Immature natural killer cell (primary cell): ENCODE results near the gene SCUBE3. TPM values are rescaled to one million over a fixed set of nuclear protein-coding genes. Genes with fewer than 3 reads are reported as not detected.
A peak's percentile ranks its signal among the peaks of the same experiment; 100 is the strongest.

Experiments
- DNase-seq, 3 donors: peaks; one replicate each; pipeline ENCODE4 v3.0.0; 2022; ENCODE audit warnings: mixed read lengths in 1 of 3
- H3K27ac Mint-ChIP-seq, 6 donors: one replicate each; pipeline ENCODE4 v1.8.0; 2020; ENCODE audit warnings: mixed read lengths in 6 of 6, mild to moderate bottlenecking in 5 of 6, inconsistent platforms in 4 of 6, moderate library complexity in 3 of 6
- H3K27me3 Mint-ChIP-seq, 3 donors: one replicate each; pipeline ENCODE4 v1.8.0; 2020 to 2021; ENCODE audit warnings: low read depth in 3 of 3, mild to moderate bottlenecking in 3 of 3, mixed read lengths in 3 of 3, moderate library complexity in 3 of 3, inconsistent platforms in 1 of 3
- H3K36me3 Mint-ChIP-seq, 3 donors: one replicate each; pipeline ENCODE4 v1.8.0; 2020; ENCODE audit warnings: mixed read lengths in 3 of 3, inconsistent platforms in 2 of 3, mild to moderate bottlenecking in 2 of 3
- H3K4me1 Mint-ChIP-seq, 2 donors: one replicate each; pipeline ENCODE4 v1.8.0; 2020; ENCODE audit warnings: inconsistent platforms in 2 of 2, mild to moderate bottlenecking in 2 of 2, mixed read lengths in 2 of 2, moderate library complexity in 1 of 2
- H3K4me3 Mint-ChIP-seq, 5 donors: one replicate each; pipeline ENCODE4 v1.8.0; 2020; ENCODE audit warnings: mild to moderate bottlenecking in 5 of 5, mixed read lengths in 5 of 5, inconsistent platforms in 3 of 5, moderate library complexity in 3 of 5
- H3K9me3 Mint-ChIP-seq, 6 donors: one replicate each; pipeline ENCODE4 v1.8.0; 2020; ENCODE audit warnings: mild to moderate bottlenecking in 6 of 6, mixed read lengths in 6 of 6, inconsistent platforms in 4 of 6, moderate library complexity in 3 of 6
- polyA plus RNA-seq, 3 donors: library from polyadenylated mRNA; unstranded; fragments of 300-500 nt; fragmentation: Illumina TruSeq; gene quantifications; one replicate each; pipeline ENCODE4 v1.2.3, GENCODE V29; 2021

SCUBE3 gene
- polyA plus RNA-seq, 3 donors from 2014 or later: 0.02 to 0.29 TPM; not detected in 1

- DNase-seq: no peak
- H3K36me3 Mint-ChIP-seq: peaks cover 0 to 8% (median 3%) of the 10 kb centered on the region in 3 donors
- no peak overlapping the region for H3K4me3 Mint-ChIP-seq
- peaks cover 8 to 19% (median 16%) of the 10 kb centered on the region in 3 donors for H3K27me3 Mint-ChIP-seq
- no peak overlapping the region for H3K27ac Mint-ChIP-seq
- H3K4me1 Mint-ChIP-seq: peaks cover 0 to 2% of the 10 kb centered on the region in 2 donors
- H3K9me3 Mint-ChIP-seq: no peaks in the 10 kb centered on the region
Observed at GRCh38 chr6:35220711-35221110, 7.0 kb downstream of the SCUBE3 start.

- Mint-ChIP-seq H3K27me3 (peaks cover 4 to 5% (median 5%) of the 10 kb centered on the region in 3 donors), H3K27ac (no peak overlapping the region), H3K4me1 (peaks cover 0 to 2% of the 10 kb centered on the region in 2 donors), H3K36me3 (peaks cover 0 to 8% (median 0%) of the 10 kb centered on the region in 3 donors), H3K4me3 (no peak overlapping the region), H3K9me3 (no peaks in the 10 kb centered on the region)
- no peak for DNase-seq
Observed at GRCh38 chr6:35223396-35223795, 9.6 kb downstream of the SCUBE3 start.

DNA sequence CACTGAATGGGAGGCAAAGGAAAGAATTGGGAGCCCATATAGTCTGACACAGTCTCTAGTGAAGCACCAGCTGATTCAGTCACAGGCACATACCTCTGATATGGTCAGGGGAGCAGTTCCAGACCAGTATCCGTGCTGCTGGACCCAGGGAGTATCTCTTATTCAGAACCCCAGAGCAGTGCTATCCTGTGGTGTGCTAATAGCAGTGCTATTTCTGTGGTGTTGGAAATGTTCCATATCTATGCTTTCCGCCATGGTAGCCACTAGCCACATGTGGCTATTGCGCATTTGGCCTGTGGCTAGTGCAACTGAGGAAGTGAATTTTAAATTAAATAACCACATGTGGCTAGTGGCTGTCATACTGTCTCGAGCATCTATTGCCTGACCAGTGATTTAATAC is 11.0 kb downstream of the SCUBE3 start:
- no peak for DNase-seq
- Mint-ChIP-seq H3K27ac (no peak overlapping the region), H3K9me3 (no peaks in the 10 kb centered on the region), H3K36me3 (peaks cover 0 to 11% (median 0%) of the 10 kb centered on the region in 3 donors), H3K4me3 (no peak overlapping the region), H3K4me1 (peaks cover 0 to 2% of the 10 kb centered on the region in 2 donors), H3K27me3 (peaks cover 4 to 5% (median 5%) of the 10 kb centered on the region in 3 donors)

DNA sequence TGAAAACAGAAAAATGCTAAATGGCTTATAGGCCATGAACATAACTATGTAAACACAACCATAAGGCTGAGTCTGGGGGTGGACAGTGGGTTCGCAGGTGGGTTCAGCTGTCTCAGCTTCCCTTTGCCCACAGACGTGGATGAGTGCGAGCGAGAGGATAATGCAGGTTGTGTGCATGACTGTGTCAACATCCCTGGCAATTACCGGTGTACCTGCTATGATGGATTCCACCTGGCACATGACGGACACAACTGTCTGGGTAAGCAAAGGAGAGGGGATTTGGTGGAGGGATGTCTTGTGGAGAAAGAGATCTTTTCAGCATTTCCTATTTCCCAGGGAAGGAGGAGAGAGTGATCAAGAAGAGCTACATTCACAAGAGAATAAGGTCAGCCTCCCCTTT is 14.7 kb downstream of the SCUBE3 start:
- no peak for DNase-seq
- Mint-ChIP-seq H3K9me3 (no peaks in the 10 kb centered on the region), H3K36me3 (peaks cover 0 to 16% (median 0%) of the 10 kb centered on the region in 3 donors), H3K27me3 (no peaks in the 10 kb centered on the region), H3K4me3 (no peak overlapping the region), H3K27ac (no peak overlapping the region), H3K4me1 (peaks cover 0 to 2% of the 10 kb centered on the region in 2 donors)

DNA sequence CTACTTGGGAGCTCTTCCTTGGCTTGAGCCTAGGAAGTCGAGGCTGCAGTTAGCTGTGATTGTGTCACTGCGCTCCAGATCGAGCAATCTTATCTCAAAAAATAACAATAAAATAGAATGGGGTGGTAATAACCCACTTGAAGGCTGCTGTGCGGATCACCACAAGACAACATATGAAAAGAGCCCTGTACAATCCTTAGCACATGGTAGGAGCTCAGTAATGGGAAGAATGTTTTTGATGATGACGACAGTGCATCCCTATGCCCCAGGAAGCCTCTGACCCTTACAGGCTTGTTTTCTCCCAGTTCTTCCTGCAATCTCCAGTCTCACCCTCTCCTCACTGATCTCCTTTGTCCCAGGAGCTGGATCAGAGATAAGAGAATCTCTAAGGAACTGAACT is 15.5 kb downstream of the SCUBE3 start:
- Mint-ChIP-seq H3K27me3 (no peaks in the 10 kb centered on the region), H3K27ac (no peak overlapping the region), H3K9me3 (no peaks in the 10 kb centered on the region)

GRCh38 chr6:35230498-35230897 is 16.7 kb downstream of the SCUBE3 start:
- H3K4me1 Mint-ChIP-seq: no peaks in the 10 kb centered on the region
- no peaks in the 10 kb centered on the region for H3K9me3 Mint-ChIP-seq
- no peaks in the 10 kb centered on the region for H3K27me3 Mint-ChIP-seq
- no peak for DNase-seq
- no peak overlapping the region for H3K4me3 Mint-ChIP-seq
- peaks cover 0 to 8% (median 0%) of the 10 kb centered on the region in 3 donors for H3K36me3 Mint-ChIP-seq
- H3K27ac Mint-ChIP-seq: peak overlapping the region in 1 of 6 donors; percentile 14

More for the DNA sequence above, 15.5 kb downstream of the SCUBE3 start:
- DNase-seq: no peak
- Mint-ChIP-seq H3K4me1 (no peaks in the 10 kb centered on the region), H3K4me3 (no peak overlapping the region), H3K36me3 (peaks cover 0 to 8% (median 0%) of the 10 kb centered on the region in 3 donors)

GRCh38 chr6:35230950-35231349 is 17.2 kb downstream of the SCUBE3 start:
- Mint-ChIP-seq H3K27ac (peak overlapping the region in 1 of 6 donors; percentile 46), H3K27me3 (no peaks in the 10 kb centered on the region), H3K4me3 (no peak overlapping the region), H3K9me3 (no peaks in the 10 kb centered on the region), H3K36me3 (peaks cover 0 to 8% (median 0%) of the 10 kb centered on the region in 3 donors), H3K4me1 (no peaks in the 10 kb centered on the region)
- DNase-seq: no peak

- no peaks in the 10 kb centered on the region for H3K27me3 Mint-ChIP-seq
- no peak for DNase-seq
- no peak overlapping the region for H3K4me3 Mint-ChIP-seq
- no peaks in the 10 kb centered on the region for H3K9me3 Mint-ChIP-seq
- H3K36me3 Mint-ChIP-seq: peaks cover 0 to 8% (median 0%) of the 10 kb centered on the region in 3 donors
- no peaks in the 10 kb centered on the region for H3K4me1 Mint-ChIP-seq
- no peak overlapping the region for H3K27ac Mint-ChIP-seq
Observed at GRCh38 chr6:35231563-35231962, 17.8 kb downstream of the SCUBE3 start.

DNA sequence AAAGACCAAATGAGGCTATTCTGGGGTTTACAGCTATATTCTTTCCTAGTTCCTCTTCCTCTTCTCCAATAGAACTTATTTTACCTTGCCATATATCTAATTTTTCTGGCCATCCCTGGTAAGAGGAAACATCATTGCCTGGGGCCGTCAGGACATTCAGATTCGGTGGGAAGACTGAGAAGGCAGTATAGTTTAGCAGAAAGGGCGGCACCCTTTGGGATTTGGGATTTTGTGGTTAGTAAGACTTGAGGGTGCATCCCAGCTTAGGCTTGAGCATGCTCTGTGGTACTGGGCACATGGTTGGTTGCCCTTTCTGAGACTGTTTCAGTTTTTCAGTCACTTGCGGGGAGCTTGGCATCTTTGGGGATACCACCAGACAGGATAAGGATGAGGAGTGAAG is 21.1 kb downstream of the SCUBE3 start:
- no peak overlapping the region for H3K27ac Mint-ChIP-seq
- no peaks in the 10 kb centered on the region for H3K4me1 Mint-ChIP-seq
- peaks cover 0 to 2% (median 0%) of the 10 kb centered on the region in 3 donors for H3K27me3 Mint-ChIP-seq
- DNase-seq: no peak
- peaks cover 0 to 5% (median 0%) of the 10 kb centered on the region in 3 donors for H3K36me3 Mint-ChIP-seq
- no peaks in the 10 kb centered on the region for H3K9me3 Mint-ChIP-seq
- H3K4me3 Mint-ChIP-seq: no peak overlapping the region

GRCh38 chr6:35236223-35236622 is 22.5 kb downstream of the SCUBE3 start:
- Mint-ChIP-seq H3K27ac (no peak overlapping the region), H3K4me3 (no peak overlapping the region), H3K4me1 (peaks cover 2 to 4% of the 10 kb centered on the region in 2 donors), H3K9me3 (no peaks in the 10 kb centered on the region), H3K27me3 (peaks cover 0 to 4% (median 0%) of the 10 kb centered on the region in 3 donors), H3K36me3 (no peaks in the 10 kb centered on the region)
- no peak for DNase-seq

DNA sequence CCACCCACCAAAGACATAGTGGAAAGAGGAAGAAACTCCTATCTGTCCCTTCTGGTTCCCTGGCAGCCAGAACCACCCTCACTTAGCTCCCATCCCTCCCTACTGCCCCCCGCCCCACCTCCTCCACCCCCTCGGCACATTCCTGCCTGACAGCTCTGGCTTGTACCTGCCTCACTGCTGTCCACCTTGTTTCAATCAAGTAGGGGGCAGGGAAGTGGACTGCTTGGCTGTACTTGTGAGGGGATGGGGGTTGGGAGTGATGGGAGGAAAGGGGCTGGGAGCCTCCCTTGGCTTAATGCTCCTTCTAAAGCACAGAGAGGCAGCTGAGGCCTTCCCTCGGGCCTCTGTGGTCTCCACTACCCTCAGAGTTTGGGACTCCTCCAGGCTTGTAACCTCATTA is 23.7 kb downstream of the SCUBE3 start:
- DNase-seq: no peak
- peaks cover 0 to 4% (median 0%) of the 10 kb centered on the region in 3 donors for H3K27me3 Mint-ChIP-seq
- no peak overlapping the region for H3K27ac Mint-ChIP-seq
- H3K36me3 Mint-ChIP-seq: no peaks in the 10 kb centered on the region
- no peaks in the 10 kb centered on the region for H3K9me3 Mint-ChIP-seq
- H3K4me3 Mint-ChIP-seq: no peak overlapping the region
- peaks cover 2 to 5% of the 10 kb centered on the region in 2 donors for H3K4me1 Mint-ChIP-seq

DNA sequence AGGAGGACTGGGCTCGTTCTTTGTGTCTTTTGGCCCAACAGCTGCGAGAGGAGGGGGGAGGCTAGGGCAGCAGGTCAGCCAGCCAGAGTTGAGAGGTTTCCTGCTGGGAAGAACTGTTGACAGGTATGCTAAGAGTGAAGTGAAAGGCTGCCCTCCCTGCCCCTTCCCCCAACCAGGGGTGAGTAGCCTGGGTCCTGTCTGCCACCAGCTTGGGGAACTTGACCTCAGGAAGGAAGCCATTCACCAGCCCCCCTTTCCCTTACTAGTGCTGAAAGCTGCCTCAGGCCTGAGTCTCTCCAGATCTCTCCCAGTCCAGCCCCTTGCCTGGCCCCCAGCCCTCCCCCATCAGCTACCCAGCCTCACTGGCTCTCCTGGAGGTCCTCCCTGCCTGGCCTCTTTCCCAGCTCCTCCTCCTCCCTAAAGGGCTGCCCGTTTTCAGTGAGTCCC is 25.1 kb downstream of the SCUBE3 start:
- H3K36me3 Mint-ChIP-seq: no peaks in the 10 kb centered on the region
- no peak overlapping the region for H3K4me3 Mint-ChIP-seq
- no peak for DNase-seq
- H3K27me3 Mint-ChIP-seq: peaks cover 0 to 4% (median 0%) of the 10 kb centered on the region in 3 donors
- peaks cover 2 to 5% of the 10 kb centered on the region in 2 donors for H3K4me1 Mint-ChIP-seq
- no peak overlapping the region for H3K27ac Mint-ChIP-seq
- no peaks in the 10 kb centered on the region for H3K9me3 Mint-ChIP-seq

- no peaks in the 10 kb centered on the region for H3K9me3 Mint-ChIP-seq
- H3K36me3 Mint-ChIP-seq: peaks cover 0 to 2% (median 2%) of the 10 kb centered on the region in 3 donors
- no peak overlapping the region for H3K27ac Mint-ChIP-seq
- peaks cover 0 to 4% (median under 1%) of the 10 kb centered on the region in 3 donors for H3K27me3 Mint-ChIP-seq
- H3K4me1 Mint-ChIP-seq: peaks cover 2 to 5% of the 10 kb centered on the region in 2 donors
- no peak for DNase-seq
- H3K4me3 Mint-ChIP-seq: no peak overlapping the region
Observed at GRCh38 chr6:35239581-35239980, 25.8 kb downstream of the SCUBE3 start.

GRCh38 chr6:35240838-35241801 is 27.4 kb downstream of the SCUBE3 start:
- Mint-ChIP-seq H3K4me1 (peaks cover 2 to 5% of the 10 kb centered on the region in 2 donors), H3K36me3 (peaks cover 0 to 11% (median 3%) of the 10 kb centered on the region in 3 donors), H3K9me3 (no peaks in the 10 kb centered on the region), H3K27ac (peak overlapping the region in 2 of 6 donors; percentile 65 to 88), H3K27me3 (peaks cover 0 to 4% (median 4%) of the 10 kb centered on the region in 3 donors), H3K4me3 (no peak overlapping the region)
- DNase-seq: peak; percentile 45 to 58 (median 47)
